IPS DF 6.9 (cell line): Measurements from ENCODE around the gene GGA2.

Experiments used
- DNase-seq: peaks from one replicate; pipeline ENCODE4 v3.0.0-alpha.2; 2013; ENCODE audit warnings: low read depth, low spot score
- H3K27ac ChIP-seq: one replicate; pipeline ENCODE4 v1.5.1; 2013; ENCODE audit warnings: low read length, control low read depth
- H3K27me3 ChIP-seq: 2 replicates; pipeline ENCODE4 v1.6.1; 2013; ENCODE audit warnings: mild to moderate bottlenecking, low read length; ENCODE audit not compliant: control insufficient read depth, insufficient read depth
- H3K36me3 ChIP-seq: 2 replicates; pipeline ENCODE4 v1.6.1; 2013; ENCODE audit warnings: low read length; ENCODE audit not compliant: control insufficient read depth, insufficient read depth
- H3K4me1 ChIP-seq: 2 replicates; pipeline ENCODE4 v1.6.1; 2013; ENCODE audit warnings: low read length; ENCODE audit not compliant: control insufficient read depth, insufficient read depth
- H3K4me3 ChIP-seq: 2 replicates; pipeline ENCODE4 v1.5.1; 2013; ENCODE audit warnings: mild to moderate bottlenecking, low read length
- H3K9me3 ChIP-seq: 2 replicates; pipeline ENCODE4 v1.6.1; 2013; ENCODE audit warnings: low read length, inconsistent platforms; ENCODE audit not compliant: control insufficient read depth, insufficient read depth
- WGBS: extraction: QIAGEN DNeasy Blood & Tissue Kit; methylation state at CpG from one replicate; pipeline ENCODE4 v1.1.7; 2013; ENCODE audit warnings: mixed read lengths, missing lambda C conversion rate; ENCODE audit not compliant: insufficient read length, insufficient coverage; 5-methylcytosine and 5-hydroxymethylcytosine counted together

Gene GGA2

DNA sequence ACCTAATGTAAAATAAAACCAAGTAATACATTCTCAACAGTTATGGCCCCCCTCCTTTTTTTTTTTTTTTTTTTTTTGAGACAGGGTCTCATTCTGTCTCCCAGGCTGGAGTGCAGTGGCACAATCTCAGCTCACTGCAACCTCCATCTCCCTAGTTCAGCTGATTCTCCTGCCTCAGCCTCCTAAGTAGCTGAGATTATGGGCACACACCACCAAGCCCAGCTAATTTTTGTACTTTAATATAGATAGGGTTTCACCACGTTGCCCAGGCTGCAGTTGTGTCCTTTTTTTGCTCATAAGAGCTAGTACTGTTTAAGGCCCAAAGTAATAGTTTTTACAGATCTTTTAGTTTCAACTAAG, 28.6 kb upstream of the GGA2 start:
- no CpG with 5 or more reads among the region's 1 CpG for whole genome bisulfite sequencing
- no peaks in the 10 kb centered on the region for H3K9me3 ChIP-seq
- no peak overlapping the region for H3K27ac ChIP-seq
- peaks cover 36% of the 10 kb centered on the region for H3K36me3 ChIP-seq
- H3K4me1 ChIP-seq: no peaks in the 10 kb centered on the region
- no peak for DNase-seq
- H3K27me3 ChIP-seq: no peaks in the 10 kb centered on the region
- H3K4me3 ChIP-seq: no peak overlapping the region

DNA sequence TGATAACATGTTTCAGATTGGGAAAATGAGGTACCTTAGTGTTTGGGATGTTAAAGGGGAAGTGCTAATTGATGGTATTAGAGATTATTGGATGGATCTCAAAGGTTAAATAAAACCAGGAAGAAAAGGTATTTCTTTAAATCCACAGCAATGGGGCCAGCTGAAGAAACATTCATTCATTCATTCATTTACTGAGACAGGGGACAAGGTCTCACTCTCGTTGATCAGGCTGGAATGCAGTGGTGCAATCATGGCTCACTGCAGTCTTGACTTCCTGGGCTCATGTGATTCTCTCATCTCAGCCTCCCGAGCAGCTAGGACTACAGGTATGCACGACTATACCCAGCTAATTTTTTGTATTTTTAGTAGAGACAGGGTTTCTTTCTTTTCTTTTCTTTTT, 27.1 kb upstream of the GGA2 start:
- no CpG with 5 or more reads among the region's 3 CpGs for WGBS
- no peak overlapping the region for H3K4me3 ChIP-seq
- no peak overlapping the region for H3K27ac ChIP-seq
- H3K9me3 ChIP-seq: no peaks in the 10 kb centered on the region
- H3K36me3 ChIP-seq: peaks cover 35% of the 10 kb centered on the region
- no peaks in the 10 kb centered on the region for H3K4me1 ChIP-seq
- H3K27me3 ChIP-seq: no peaks in the 10 kb centered on the region
- no peak for DNase-seq

DNA sequence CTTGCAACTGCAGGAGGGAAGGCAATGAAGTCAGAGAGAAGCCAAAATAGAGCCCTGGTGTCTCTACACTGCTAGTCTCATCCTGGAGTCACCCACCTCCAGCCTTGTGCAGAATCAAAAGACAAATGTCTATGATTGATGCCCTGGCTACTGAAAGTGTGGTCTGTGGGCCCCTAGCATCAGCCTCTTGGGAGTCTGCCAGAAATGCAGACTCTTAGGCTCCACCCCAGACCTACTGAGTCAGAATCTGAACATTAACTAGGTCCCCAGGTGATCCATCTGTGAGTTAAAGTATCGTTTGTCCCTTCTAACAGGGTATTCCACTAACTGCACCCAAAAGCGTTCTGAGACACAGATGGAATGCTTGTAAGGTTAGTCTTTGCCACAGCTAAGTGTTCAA, 25.6 kb upstream of the GGA2 start:
- Histone ChIP-seq H3K27ac (no peak overlapping the region), H3K4me3 (no peak overlapping the region), H3K36me3 (peaks cover 39% of the 10 kb centered on the region), H3K9me3 (no peaks in the 10 kb centered on the region), H3K4me1 (no peaks in the 10 kb centered on the region), H3K27me3 (no peaks in the 10 kb centered on the region)
- WGBS: no CpG with 5 or more reads among the region's 2 CpGs
- no peak for DNase-seq

DNA sequence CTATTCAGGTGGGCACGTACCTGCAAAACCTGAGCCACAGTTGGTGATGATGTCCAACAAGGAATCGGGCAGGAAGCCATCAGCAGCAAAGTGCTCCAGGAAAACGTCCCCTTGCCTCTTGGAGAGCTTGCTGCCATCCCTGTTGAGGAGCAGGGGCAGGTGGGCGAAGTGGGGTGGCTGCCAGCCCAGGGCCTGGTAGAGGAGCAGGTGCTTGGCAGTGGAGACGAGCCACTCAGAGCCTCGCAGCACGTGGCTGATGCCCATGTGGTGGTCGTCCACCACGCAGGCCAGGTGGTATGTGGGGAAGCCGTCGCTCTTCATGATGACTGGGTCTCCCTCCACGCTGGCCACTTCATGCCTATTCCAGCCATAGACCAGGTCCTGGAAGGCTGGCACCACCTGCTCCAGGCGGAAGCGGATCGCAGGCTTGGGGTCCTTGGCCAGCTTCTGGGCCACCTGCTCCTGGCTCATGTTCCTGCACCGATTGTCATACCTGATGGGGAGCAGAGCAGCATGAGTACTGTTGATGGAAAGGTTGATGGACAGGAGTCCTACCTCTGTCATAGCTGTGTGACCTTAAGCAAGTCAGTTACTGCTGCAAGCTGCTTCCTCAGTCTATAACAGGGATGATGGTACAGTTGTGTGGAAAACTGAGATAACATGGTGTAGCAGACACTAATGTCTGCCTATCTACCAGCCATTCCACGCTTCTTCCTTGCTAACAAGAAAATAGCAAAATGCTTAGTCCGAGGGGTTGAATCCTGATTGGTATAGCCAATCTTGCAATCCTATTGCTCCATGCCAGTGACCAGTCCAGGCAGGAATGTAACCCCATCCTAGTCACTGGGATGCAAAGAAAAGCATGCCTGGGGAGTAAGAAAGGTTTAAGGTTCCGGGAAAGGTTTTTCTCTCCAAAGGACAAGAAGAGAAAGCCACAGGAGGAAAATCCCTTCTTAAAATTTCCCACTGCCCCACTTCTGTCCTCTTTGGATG, 24.9 kb upstream of the GGA2 start:
- DNase-seq: no peak
- no peaks in the 10 kb centered on the region for H3K9me3 ChIP-seq
- H3K36me3 ChIP-seq: peaks cover 39% of the 10 kb centered on the region
- H3K4me1 ChIP-seq: no peaks in the 10 kb centered on the region
- H3K27ac ChIP-seq: no peak overlapping the region
- no peak overlapping the region for H3K4me3 ChIP-seq
- H3K27me3 ChIP-seq: no peaks in the 10 kb centered on the region
- WGBS: no CpG with 5 or more reads among the region's 19 CpGs

DNA sequence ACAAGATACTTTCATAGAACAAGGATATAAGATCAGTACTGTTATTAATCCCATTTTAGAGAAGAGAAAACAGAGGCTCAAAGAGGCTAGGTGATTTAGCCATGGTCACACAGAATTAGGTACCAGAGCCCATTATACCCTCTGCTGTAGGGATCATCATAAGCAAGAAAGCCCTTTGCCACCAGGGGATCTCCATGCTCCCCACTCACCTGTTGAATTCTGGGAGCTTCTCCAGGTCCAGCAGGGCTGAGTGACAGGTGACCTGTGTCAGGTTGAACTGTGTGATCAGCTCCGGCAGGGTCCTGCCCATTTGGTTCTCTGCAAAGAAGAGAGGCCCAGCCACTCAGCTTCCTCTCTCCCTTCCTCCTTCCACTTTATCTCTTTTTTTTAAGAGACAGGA, 22.2 kb upstream of the GGA2 start:
- Histone ChIP-seq H3K36me3 (peaks cover 46% of the 10 kb centered on the region), H3K4me1 (no peaks in the 10 kb centered on the region), H3K27me3 (no peaks in the 10 kb centered on the region), H3K27ac (no peak overlapping the region), H3K4me3 (no peak overlapping the region), H3K9me3 (no peaks in the 10 kb centered on the region)
- no CpG with 5 or more reads among the region's 1 CpG for WGBS
- no peak for DNase-seq

DNA sequence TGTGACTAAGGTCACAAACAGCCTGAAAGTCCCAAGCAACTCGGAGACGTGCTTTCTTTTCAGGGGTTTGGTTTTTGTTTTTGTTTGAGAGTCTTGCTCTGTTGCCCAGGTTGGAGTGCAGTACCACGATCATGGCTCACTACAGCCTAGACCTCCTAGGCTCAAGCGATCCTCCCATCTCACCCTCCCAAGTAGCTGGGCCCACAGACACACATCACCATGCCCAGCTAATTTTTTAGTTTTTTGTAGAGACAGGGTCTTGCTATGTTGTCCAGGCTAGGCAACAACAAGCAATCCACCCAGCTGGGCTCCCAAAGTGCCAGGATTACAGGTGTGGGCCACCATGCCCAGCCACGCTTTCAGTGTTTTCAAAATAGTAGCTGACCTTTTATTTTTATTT, 19.8 kb upstream of the GGA2 start:
- H3K27ac ChIP-seq: no peak overlapping the region
- WGBS: no CpG with 5 or more reads among the region's 5 CpGs
- H3K4me3 ChIP-seq: no peak overlapping the region
- no peak for DNase-seq
- no peaks in the 10 kb centered on the region for H3K9me3 ChIP-seq
- no peaks in the 10 kb centered on the region for H3K27me3 ChIP-seq
- peaks cover 38% of the 10 kb centered on the region for H3K36me3 ChIP-seq
- no peaks in the 10 kb centered on the region for H3K4me1 ChIP-seq

DNA sequence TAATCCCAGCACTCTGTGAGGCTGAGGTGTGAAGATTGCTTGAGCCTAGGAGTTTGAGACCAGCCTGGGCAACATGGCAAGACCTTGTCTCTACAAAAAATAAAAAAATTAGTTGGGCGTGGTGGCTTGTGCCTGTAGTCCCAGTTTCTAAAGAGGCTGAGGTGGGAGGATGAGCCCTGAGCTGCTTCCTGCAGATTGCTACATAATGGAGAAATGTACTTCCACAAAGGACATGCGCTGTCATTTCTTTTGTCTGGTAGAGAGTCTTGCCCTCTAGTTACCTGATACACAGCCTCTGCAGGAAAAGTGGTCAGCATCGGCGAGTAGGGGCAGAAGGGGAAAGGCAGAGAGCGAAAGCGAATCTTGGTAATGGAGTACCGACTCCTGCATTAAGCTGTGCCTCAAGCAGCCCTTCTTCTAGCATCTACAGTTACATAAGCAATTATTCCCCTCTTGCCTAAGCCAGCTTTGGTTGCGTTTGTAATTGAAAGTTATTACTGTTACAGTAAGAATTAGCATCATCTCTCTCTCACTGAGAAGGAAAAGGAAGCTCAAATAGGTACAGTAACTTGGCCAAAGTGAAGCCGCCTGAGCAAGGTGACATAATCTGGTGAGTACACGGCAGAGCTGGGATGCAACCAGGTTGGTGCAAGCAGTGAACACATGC, 18.5 kb upstream of the GGA2 start:
- no CpG with 5 or more reads among the region's 10 CpGs for WGBS
- no peak overlapping the region for H3K27ac ChIP-seq
- DNase-seq: no peak
- no peaks in the 10 kb centered on the region for H3K27me3 ChIP-seq
- no peak overlapping the region for H3K4me3 ChIP-seq
- H3K36me3 ChIP-seq: peaks cover 33% of the 10 kb centered on the region
- no peaks in the 10 kb centered on the region for H3K9me3 ChIP-seq
- no peaks in the 10 kb centered on the region for H3K4me1 ChIP-seq

DNA sequence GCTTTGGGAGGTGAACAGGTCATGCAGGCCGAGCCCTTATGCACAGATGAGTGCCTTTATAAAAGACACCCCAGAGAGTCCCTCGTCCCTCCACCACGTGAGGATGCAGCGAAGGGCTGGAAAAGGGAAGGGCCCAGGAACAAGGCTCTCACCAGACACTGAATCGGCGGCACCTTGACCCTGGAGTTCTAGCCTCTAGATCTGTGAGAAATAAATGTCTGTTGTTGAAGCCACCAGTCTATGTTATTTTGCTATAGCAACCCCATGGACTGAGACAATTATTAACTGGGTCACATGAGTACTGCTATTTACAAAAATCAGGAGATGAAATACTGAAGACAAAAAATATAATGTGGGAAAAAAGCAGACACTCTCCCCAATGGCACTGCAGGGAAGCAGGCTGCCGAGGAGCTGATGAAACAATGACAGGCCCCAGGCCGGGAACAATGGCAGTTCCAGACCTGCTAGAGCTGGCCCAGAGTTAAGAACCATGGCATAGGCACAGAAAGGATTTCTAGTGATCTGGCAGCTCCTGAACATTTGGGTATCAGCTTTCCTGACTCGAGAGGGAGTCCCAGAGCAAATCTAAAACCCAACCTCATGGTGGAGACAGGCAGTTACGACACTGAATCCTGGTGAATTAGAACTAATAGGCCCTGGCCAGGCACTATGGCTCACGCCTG, 17.8 kb upstream of the GGA2 start:
- Histone ChIP-seq H3K4me1 (no peaks in the 10 kb centered on the region), H3K9me3 (no peaks in the 10 kb centered on the region), H3K27me3 (no peaks in the 10 kb centered on the region), H3K4me3 (no peak overlapping the region), H3K36me3 (peaks cover 33% of the 10 kb centered on the region), H3K27ac (no peak overlapping the region)
- DNase-seq: no peak
- WGBS: no CpG with 5 or more reads among the region's 11 CpGs

DNA sequence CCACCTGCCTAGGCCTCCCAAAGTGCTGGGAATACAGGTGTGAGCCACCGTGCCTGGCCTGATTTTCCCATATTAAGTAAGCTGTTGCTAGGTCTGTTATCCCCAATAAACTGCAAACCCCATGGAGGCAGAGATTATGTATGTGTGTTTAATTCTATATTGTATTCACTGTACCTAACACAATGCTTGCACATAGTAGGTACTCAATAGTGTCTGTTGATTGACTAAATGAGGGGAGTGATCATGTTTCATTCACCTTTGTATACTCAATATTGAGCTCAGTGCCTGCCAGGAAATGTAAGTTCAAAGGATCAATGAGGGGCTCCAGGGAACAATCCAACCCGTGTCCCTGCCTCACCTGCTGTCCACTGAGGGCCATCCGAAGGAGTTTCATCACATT, 14.6 kb upstream of the GGA2 start:
- WGBS: no CpG with 5 or more reads among the region's 3 CpGs
- Histone ChIP-seq H3K4me1 (no peaks in the 10 kb centered on the region), H3K27me3 (no peaks in the 10 kb centered on the region), H3K4me3 (no peak overlapping the region), H3K9me3 (no peaks in the 10 kb centered on the region), H3K36me3 (peaks cover 28% of the 10 kb centered on the region; the same call in 1 of the 2 replicates), H3K27ac (no peak overlapping the region)
- no peak for DNase-seq

DNA sequence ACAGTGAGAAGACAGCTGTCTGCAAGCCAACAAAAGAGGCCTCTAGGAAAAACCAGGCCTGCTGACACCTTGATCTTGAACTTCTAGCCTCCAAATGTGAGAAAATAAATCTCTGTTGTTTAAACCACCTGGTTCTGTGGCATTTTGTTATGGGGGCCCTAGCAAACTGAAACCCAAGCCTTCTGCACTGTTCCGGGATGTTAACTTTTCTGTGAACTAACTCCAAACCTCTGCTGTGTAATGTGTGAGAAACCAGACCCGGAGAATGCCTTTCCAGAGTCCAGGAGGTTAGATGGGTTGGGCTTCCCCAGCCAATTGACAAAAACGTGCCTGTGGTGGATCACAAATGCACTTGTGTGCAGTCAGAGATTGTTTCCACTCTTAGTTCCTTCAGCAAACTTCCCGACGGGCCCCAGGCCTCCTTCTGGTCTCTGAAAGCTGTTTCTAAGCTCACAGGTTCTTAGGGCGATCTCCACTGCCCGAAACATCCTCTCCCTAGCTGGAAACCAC, 13.6 kb upstream of the GGA2 start:
- no CpG with 5 or more reads among the region's 7 CpGs for WGBS
- Histone ChIP-seq H3K9me3 (no peaks in the 10 kb centered on the region), H3K27me3 (no peaks in the 10 kb centered on the region), H3K4me1 (no peaks in the 10 kb centered on the region), H3K36me3 (peaks cover 25% of the 10 kb centered on the region; the same call in 1 of the 2 replicates), H3K4me3 (no peak overlapping the region), H3K27ac (no peak overlapping the region)
- no peak for DNase-seq
